Endothelial cell of umbilical vein (primary cell): ENCODE measurements around the gene PLLP. TPM values are rescaled to one million over a fixed set of nuclear protein-coding genes. Genes with fewer than 3 reads are reported as not detected.

ENCODE experiments used
- BruUV-seq: library from RNA; stranded (reverse); fragments of 400-500 nt; replicated peaks from 2 replicates; lab custom pipeline; 2021; lab: Mats Ljungman, UMichigan
- CTCF ChIA-PET: fragments of 300-600, 350-600 bp; sonication (Branson Sonifier 250); formaldehyde crosslinking; loops from one replicate; lab custom pipeline; 2021; ENCODE audit warnings: antibody characterized with exemption, inconsistent platforms; lab: Charles Lee
- POLR2A ChIA-PET: fragments of 300-600, 350-600 bp; sonication (Branson Sonifier 250); formaldehyde crosslinking; loops from one replicate; lab custom pipeline; 2021; ENCODE audit warnings: antibody characterized with exemption, inconsistent platforms; lab: Charles Lee
- DNase-seq: peaks from one replicate; pipeline ENCODE4 v3.0.0-alpha.2; 2011; ENCODE audit warnings: low read depth, low spot score
- FAIRE-seq: peaks from 2 replicates; lab custom pipeline; 2011; peaks lifted over from hg19 to GRCh38; lab: Jason Lieb, UNC
- H2AFZ ChIP-seq: 2 replicates; pipeline ENCODE4 v1.6.0; 2012; ENCODE audit warnings: low read depth, low read length, control low read depth, inconsistent platforms
- H3K27ac ChIP-seq: 2 replicates; pipeline ENCODE4 v1.5.1; 2011; ENCODE audit warnings: low read depth, mild to moderate bottlenecking, control low read depth, low read length, moderate library complexity; ENCODE audit not compliant: insufficient read depth
- H3K27me3 ChIP-seq, 2 experiments: 2 replicates each; pipeline versions ENCODE4 v1.6.0 to v1.6.1; 2011; ENCODE audit warnings: low read length in 2 of 2, mixed read lengths in 1 of 2; ENCODE audit not compliant: control insufficient read depth in 2 of 2, insufficient read depth in 2 of 2
- H3K36me3 ChIP-seq, 2 experiments: 2 replicates in 1 of 2; 3 replicates in 1 of 2; pipeline ENCODE4 v1.5.1; 2011; ENCODE audit warnings: low read length in 2 of 2, mild to moderate bottlenecking in 1 of 2, moderate library complexity in 1 of 2; ENCODE audit not compliant: control insufficient read depth in 2 of 2, insufficient read depth in 2 of 2; ENCODE audit errors: extremely low read depth in 1 of 2
- H3K4me1 ChIP-seq: 3 replicates; pipeline ENCODE4 v1.5.1; 2011; ENCODE audit warnings: mild to moderate bottlenecking, low read length; ENCODE audit not compliant: control insufficient read depth, insufficient read depth; ENCODE audit errors: extremely low read depth
- H3K4me2 ChIP-seq: 2 replicates; pipeline ENCODE4 v1.6.1; 2011; ENCODE audit warnings: low read length, control low read depth, mixed read lengths; ENCODE audit not compliant: insufficient read depth
- H3K4me3 ChIP-seq, 3 experiments: fragments of 200-600 bp in 1 of 3; sonication (generic), shearing (Covaris generic) in 1 of 3; replicated peaks in 1 of 3; 2 replicates each; pipeline ENCODE4 v1.5.1; 2011 to 2016; ENCODE audit warnings: control low read depth in 3 of 3, low read length in 3 of 3, mild to moderate bottlenecking in 2 of 3, inconsistent platforms in 1 of 3, low read depth in 1 of 3, moderate library complexity in 1 of 3; ENCODE audit not compliant: insufficient read depth in 1 of 3
- H3K79me2 ChIP-seq: 2 replicates; pipeline ENCODE4 v1.6.0; 2012; ENCODE audit warnings: low read length, inconsistent platforms; ENCODE audit not compliant: control insufficient read depth, insufficient read depth
- H3K9ac ChIP-seq: replicated peaks from 2 replicates; pipeline ENCODE3; 2011; ENCODE audit warnings: low read length, control low read depth; ENCODE audit not compliant: insufficient read depth; ENCODE audit errors: extremely low read depth
- H3K9me1 ChIP-seq: replicated peaks from 3 replicates; pipeline ENCODE4 v1.6.0; 2011; ENCODE audit warnings: mild to moderate bottlenecking, low read length; ENCODE audit not compliant: control insufficient read depth, insufficient read depth; ENCODE audit errors: extremely low read depth
- H3K9me3 ChIP-seq: replicated peaks from 2 replicates; pipeline ENCODE4 v1.5.1; 2012; ENCODE audit warnings: low read length, inconsistent platforms; ENCODE audit not compliant: control insufficient read depth, insufficient read depth
- H4K20me1 ChIP-seq: replicated peaks from 2 replicates; pipeline ENCODE3; 2011; ENCODE audit warnings: mild to moderate bottlenecking, low read length; ENCODE audit not compliant: control insufficient read depth, insufficient read depth; ENCODE audit errors: extremely low read depth
- CTCF ChIP-seq, 2 donors: IDR thresholded peaks; 1 replicate in 1 of 2; 2 replicates in 1 of 2; pipeline ENCODE4 v1.5.1; 2011; ENCODE audit warnings: low read length in 2 of 2, mild to moderate bottlenecking in 2 of 2, moderate library complexity in 2 of 2, control low read depth in 1 of 2, inconsistent platforms in 1 of 2, low read depth in 1 of 2; ENCODE audit not compliant: insufficient read depth in 1 of 2; ENCODE audit errors: extremely low read depth in 1 of 2
- EZH2 ChIP-seq: IDR thresholded peaks from 2 replicates; pipeline ENCODE4 v1.6.1; 2012; ENCODE audit warnings: borderline replicate concordance, low read depth, mild to moderate bottlenecking, moderate library complexity, low read length, inconsistent platforms; ENCODE audit not compliant: severe bottlenecking
- FOS ChIP-seq: IDR thresholded peaks from 2 replicates; pipeline ENCODE4 v1.6.1; 2011; ENCODE audit warnings: mild to moderate bottlenecking, low read length, moderate library complexity, borderline replicate concordance; ENCODE audit not compliant: insufficient read depth
- GATA2 ChIP-seq: IDR thresholded peaks from 2 replicates; pipeline ENCODE4 v1.7.0; 2011; ENCODE audit warnings: low read depth, mild to moderate bottlenecking, moderate library complexity, mixed read lengths, low read length; ENCODE audit not compliant: insufficient read length, insufficient read depth
- JUN ChIP-seq: IDR thresholded peaks from 2 replicates; pipeline ENCODE4 v1.6.1; 2011; ENCODE audit warnings: borderline replicate concordance, low read depth; ENCODE audit not compliant: insufficient read length, insufficient read depth
- MAX ChIP-seq: IDR thresholded peaks from 2 replicates; pipeline ENCODE4 v1.6.1; 2011; ENCODE audit not compliant: insufficient read depth, insufficient read length
- MYC ChIP-seq: IDR thresholded peaks from one replicate; pipeline ENCODE4 v1.6.1; 2011; ENCODE audit warnings: mild to moderate bottlenecking, low read depth, low read length
- POLR2A ChIP-seq: IDR thresholded peaks from 2 replicates; pipeline ENCODE4 v1.6.1; 2012; ENCODE audit warnings: low read depth, mild to moderate bottlenecking, control low read depth, low read length
- POLR2AphosphoS5 ChIP-seq: IDR thresholded peaks from 2 replicates; pipeline ENCODE4 v1.6.1; 2012; ENCODE audit warnings: low read depth, mild to moderate bottlenecking, control low read depth, low read length, moderate library complexity; ENCODE audit not compliant: insufficient read depth
- dilution Hi-C: fragments of 300-500 bp; cut with MboI; formaldehyde crosslinking; loops from one replicate; pipeline ENCODE4 v1.15.0; 2019; ENCODE audit warnings: low sequenced_read_pairs; ENCODE audit not compliant: extremely low pct_ligation_motif_present
- intact Hi-C: fragments of 100-400 bp; cut with micrococcal nuclease; formaldehyde crosslinking; loops from one replicate; pipeline ENCODE4 v1.10.0; 2022
- polyA plus RNA-seq, 4 experiments: library from polyadenylated mRNA; depleted of rRNA in 3 of 4; stranded (reverse) in 3 of 4; unstranded in 1 of 4; fragments of >200 nt; gene quantifications; 2 replicates each; pipeline versions ENCODE4 v1.2.1 to v1.2.3, GENCODE V29; 2011 to 2012; ENCODE audit warnings: missing spikeins in 1 of 4
- total RNA-seq: library from RNA; stranded (reverse); gene quantifications from 2 replicates; pipeline ENCODE4 v1.2.3, GENCODE V29; 2021

Gene PLLP
- total and polyA plus RNA-seq, 2 donors (not counting 3 experiments of a cell fraction or from before 2014, with no cell fraction given), result 4.4 to 14.4 TPM

- no peaks in the 10 kb centered on the region for H3K27me3 ChIP-seq
- no peaks in the 10 kb centered on the region for H3K36me3 ChIP-seq
- H4K20me1 ChIP-seq, result no peaks in the 10 kb centered on the region
- DNase-seq, result no peak
- CTCF ChIA-PET, result interaction anchor here (0.9 kb wide), 1 partner anchor 9 kb away, joined by 3 read pairs; no protein-coding TSS in a partner anchor
- BruUV-seq, result no TSS peak
- POLR2A ChIA-PET, result no interaction called here
- H3K27ac ChIP-seq, result no peak overlapping the region
- TF ChIP-seq CTCF (IDR thresholded peaks at IDR 0.05; ENCODE audit: extremely low read depth in 1 of 2, insufficient read depth in 1 of 2, low read depth in 1 of 2, low read length in 2 of 2) (no peak), POLR2AphosphoS5 (no peak)
- no peaks in the 10 kb centered on the region for H3K9me1 ChIP-seq
- intact Hi-C loops, result loop anchor here (5.0 kb wide), 1 partner anchor 95 kb away; the partner anchor contains the start of genes PSME3IP1 and RSPRY1
- H3K9ac ChIP-seq, result no peak overlapping the region
- H3K4me3 ChIP-seq, result no peak overlapping the region
- peaks cover 18% of the 10 kb centered on the region for H3K4me1 ChIP-seq
- H2AFZ ChIP-seq, result no peak overlapping the region
- no peak overlapping the region for H3K4me2 ChIP-seq
- no peaks in the 10 kb centered on the region for H3K9me3 ChIP-seq
- FAIRE-seq, result no peak
- dilution Hi-C loops, result no loop called here
- no peaks in the 10 kb centered on the region for H3K79me2 ChIP-seq
Measured at GRCh38 chr16:57282510-57283213, 1.8 kb downstream of the PLLP start.

- Histone ChIP-seq H3K4me3 (no peak overlapping the region), H3K27me3 (no peaks in the 10 kb centered on the region), H3K9ac (no peak overlapping the region), H3K36me3 (no peaks in the 10 kb centered on the region), H3K9me3 (no peaks in the 10 kb centered on the region), H3K79me2 (no peaks in the 10 kb centered on the region), H3K9me1 (no peaks in the 10 kb centered on the region), H2AFZ (no peak overlapping the region), H3K4me1 (peaks cover 20% of the 10 kb centered on the region), H4K20me1 (no peaks in the 10 kb centered on the region), H3K4me2 (no peak overlapping the region), H3K27ac (no peak overlapping the region)
- no peak for FAIRE-seq
- no peak for TF ChIP-seq MYC
- TF ChIP-seq POLR2A, result no peak
- no peak for TF ChIP-seq MAX
- no peak for TF ChIP-seq CTCF (IDR thresholded peaks at IDR 0.05; ENCODE audit: extremely low read depth in 1 of 2, insufficient read depth in 1 of 2, low read depth in 1 of 2, low read length in 2 of 2)
- no peak for TF ChIP-seq FOS
- no peak for TF ChIP-seq GATA2
- no peak for TF ChIP-seq POLR2AphosphoS5
- no peak for TF ChIP-seq JUN
- TF ChIP-seq EZH2, result no peak
- CTCF ChIA-PET, result interaction anchor here (0.6 kb wide), 1 partner anchor 30 kb away, joined by 3 read pairs; no protein-coding TSS in a partner anchor
- dilution Hi-C loops (no loop called here), intact Hi-C loops (loop anchor here (5.0 kb wide), 1 partner anchor 94 kb away; the partner anchor contains the start of genes PSME3IP1 and RSPRY1)
- DNase-seq, result no peak
- POLR2A ChIA-PET, result no interaction called here
- no TSS peak for BruUV-seq
Measured at GRCh38 chr16:57281791-57282190, 2.7 kb downstream of the PLLP start.
